SU-DHL-6 (cell line): Measurements from ENCODE around the gene EMP3.

Experiments used
- CTCF ChIP-seq: fragments of 200-600 bp; sonication (generic); IDR thresholded peaks from one replicate; pipeline ENCODE4 v1.5.1; 2017; ENCODE audit warnings: antibody characterized with exemption, mild to moderate bottlenecking, low read length, moderate library complexity; ENCODE audit not compliant: insufficient read depth, poor library complexity, severe bottlenecking
- EZH2phosphoT487 ChIP-seq: fragments of 200-600 bp; sonication (generic), shearing (Covaris generic); conservative IDR thresholded peaks from 2 replicates; pipeline ENCODE4 v1.6.1; 2018; ENCODE audit warnings: mild to moderate bottlenecking, antibody characterized with exemption, low read length, moderate library complexity, mixed read lengths

- TF ChIP-seq CTCF: no peak
- TF ChIP-seq EZH2phosphoT487: no peak
Measured at GRCh38 chr19:48338253-48338755, 13.0 kb downstream of the EMP3 start.
